Activated CD8-positive, alpha-beta T cell treated with anti-CD3 and anti-CD28 coated beads for 36 hours (primary cell): ENCODE measurements around the gene CA10. TPM values are rescaled to one million over a fixed set of nuclear protein-coding genes. Genes with fewer than 3 reads are reported as not detected.

Experiments used
- ATAC-seq: fragments of 200-7000 bp; cut with Tn5 transposase; one replicate; pipeline ENCODE4 v1.10.0; 2021; ENCODE audit warnings: mild to moderate bottlenecking, moderate library complexity
- CTCF ChIA-PET: fragments of 350-600 bp; sonication (Branson Sonifier 250); formaldehyde crosslinking; loops from one replicate; lab custom pipeline; 2021; ENCODE audit warnings: antibody characterized with exemption; lab: Charles Lee
- POLR2A ChIA-PET: fragments of 350-600 bp; sonication (Branson Sonifier 250); formaldehyde crosslinking; loops from one replicate; lab custom pipeline; 2021; ENCODE audit warnings: antibody characterized with exemption; lab: Charles Lee
- DNase-seq: peaks from one replicate; pipeline ENCODE4 v3.0.0-alpha.2; 2020
- H3K27ac Mint-ChIP-seq: one replicate; pipeline ENCODE4 v1.8.0; 2021; ENCODE audit warnings: mild to moderate bottlenecking, mixed read lengths
- H3K27me3 Mint-ChIP-seq: one replicate; pipeline ENCODE4 v1.8.0; 2021; ENCODE audit warnings: mixed read lengths
- H3K36me3 Mint-ChIP-seq: one replicate; pipeline ENCODE4 v1.8.0; 2021; ENCODE audit warnings: low read depth, mixed read lengths
- H3K4me1 Mint-ChIP-seq: one replicate; pipeline ENCODE4 v1.8.0; 2021; ENCODE audit warnings: low read depth, mixed read lengths
- H3K4me3 Mint-ChIP-seq: one replicate; pipeline ENCODE4 v1.8.0; 2021; ENCODE audit warnings: mild to moderate bottlenecking, moderate library complexity, mixed read lengths
- H3K9me3 Mint-ChIP-seq: one replicate; pipeline ENCODE4 v1.8.0; 2021; ENCODE audit warnings: mixed read lengths
- CTCF ChIP-seq: fragments of 200-600 bp; IDR thresholded peaks from one replicate; pipeline ENCODE4 v1.8.0; 2022; ENCODE audit warnings: antibody characterized with exemption, mild to moderate bottlenecking
- intact Hi-C: fragments of 100-400 bp; cut with micrococcal nuclease; formaldehyde crosslinking; loops from one replicate; pipeline ENCODE4 v1.10.0; 2022
- total RNA-seq, 2 experiments: library from RNA; stranded (reverse); gene quantifications; one replicate each; pipeline ENCODE4 v1.2.3, GENCODE V29; 2021

The CA10 gene
- total RNA-seq, 2 experiments from 2014 or later: not detected

DNA sequence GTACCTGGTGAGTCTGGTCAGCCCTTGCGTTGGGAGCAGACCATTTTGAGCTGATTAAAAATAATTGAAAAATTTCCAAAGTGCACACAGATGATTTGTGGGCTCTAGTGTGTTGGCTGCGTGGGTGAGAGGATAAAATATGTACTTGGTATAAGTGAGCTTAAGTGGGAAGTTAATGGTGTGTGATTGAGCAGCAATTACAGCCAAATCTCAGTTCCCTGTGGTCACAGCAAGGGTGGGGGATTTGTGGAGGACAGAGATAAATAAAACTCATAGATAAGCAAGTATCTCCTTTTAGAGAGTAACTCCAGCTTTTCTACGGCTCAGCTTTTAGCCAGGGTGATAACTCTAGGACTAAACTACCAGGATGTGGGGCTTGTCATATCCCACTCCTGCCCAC, 507.7 kb downstream of the CA10 start:
- Mint-ChIP-seq H3K27ac (no peak overlapping the region), H3K27me3 (peaks cover 11% of the 10 kb centered on the region), H3K9me3 (no peaks in the 10 kb centered on the region), H3K4me3 (no peak overlapping the region), H3K4me1 (no peaks in the 10 kb centered on the region), H3K36me3 (no peaks in the 10 kb centered on the region)
- CTCF ChIA-PET: interaction anchor here (0.7 to 1.0 kb wide), 2 partner anchors 10 to 189 kb away, joined by 3 read pairs; no protein-coding TSS in a partner anchor
- ATAC-seq (no peak), DNase-seq (no peak)
- intact Hi-C loops: no loop called here
- no peak for TF ChIP-seq CTCF
- POLR2A ChIA-PET: no interaction called here

GRCh38 chr17:51650202-51650601, 508.3 kb downstream of the CA10 start:
- Mint-ChIP-seq H3K27me3 (peaks cover 12% of the 10 kb centered on the region), H3K36me3 (no peaks in the 10 kb centered on the region), H3K4me1 (no peaks in the 10 kb centered on the region), H3K4me3 (no peak overlapping the region), H3K9me3 (no peaks in the 10 kb centered on the region), H3K27ac (no peak overlapping the region)
- ChIA-PET POLR2A (no interaction called here), CTCF (interaction anchor here (0.7 kb wide), 1 partner anchor 9 kb away, joined by 3 read pairs; no protein-coding TSS in a partner anchor)
- intact Hi-C loops: no loop called here
- ATAC-seq: no peak
- TF ChIP-seq CTCF: no peak
- no peak for DNase-seq

DNA sequence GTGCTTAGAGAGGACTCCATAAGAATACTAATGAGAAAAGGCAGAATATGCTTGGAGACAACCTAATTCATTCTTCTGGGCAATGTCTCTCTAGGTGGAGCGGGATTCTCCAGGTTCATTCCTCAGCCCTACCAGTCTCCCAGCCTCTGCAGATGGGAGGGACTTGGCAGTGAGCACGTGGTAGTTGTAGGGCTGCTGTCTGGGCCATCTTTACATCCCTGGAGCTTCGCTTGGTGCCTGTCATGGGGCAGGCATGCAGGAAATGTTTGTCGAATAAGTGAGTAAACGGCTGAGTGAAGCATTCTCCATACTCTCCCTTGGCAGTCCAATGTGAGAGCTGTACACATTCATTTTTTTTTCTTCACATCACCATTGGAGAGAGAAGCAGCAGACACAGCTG, 510.7 kb downstream of the CA10 start:
- ChIA-PET CTCF (no interaction called here), POLR2A (no interaction called here)
- Mint-ChIP-seq H3K27me3 (peaks cover 18% of the 10 kb centered on the region), H3K4me3 (no peak overlapping the region), H3K4me1 (no peaks in the 10 kb centered on the region), H3K36me3 (no peaks in the 10 kb centered on the region), H3K9me3 (no peaks in the 10 kb centered on the region), H3K27ac (no peak overlapping the region)
- TF ChIP-seq CTCF: no peak
- intact Hi-C loops: no loop called here
- ATAC-seq (no peak), DNase-seq (no peak)

DNA sequence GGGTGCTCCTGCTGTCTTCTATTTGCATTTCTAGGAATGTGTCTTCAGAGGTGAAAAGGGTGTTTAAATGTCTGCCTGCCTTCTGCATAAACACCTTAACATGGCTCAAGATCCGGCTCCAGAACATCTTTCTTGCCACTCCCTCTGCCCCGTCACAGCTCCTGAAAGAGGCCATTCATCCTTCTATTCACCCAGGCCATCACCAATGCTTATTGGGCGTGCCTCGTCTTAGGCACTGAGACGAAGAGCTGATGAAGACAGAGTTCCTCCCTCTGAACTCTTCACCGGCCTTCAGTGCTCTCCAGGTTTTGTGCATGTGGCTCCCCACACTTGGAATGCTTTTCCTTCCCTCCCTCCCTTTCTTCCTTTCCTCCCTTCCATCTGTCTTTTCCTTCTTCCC, 511.4 kb downstream of the CA10 start:
- H3K4me1 Mint-ChIP-seq: no peaks in the 10 kb centered on the region
- CTCF ChIA-PET: no interaction called here

GRCh38 chr17:51646539-51646938, 512.0 kb downstream of the CA10 start:
- ATAC-seq (no peak), DNase-seq (no peak)
- POLR2A ChIA-PET: no interaction called here
- CTCF ChIA-PET: no interaction called here
- H3K36me3 Mint-ChIP-seq: no peaks in the 10 kb centered on the region
- intact Hi-C loops: no loop called here
- no peak overlapping the region for H3K27ac Mint-ChIP-seq
- H3K9me3 Mint-ChIP-seq: no peaks in the 10 kb centered on the region
- no peaks in the 10 kb centered on the region for H3K4me1 Mint-ChIP-seq
- H3K4me3 Mint-ChIP-seq: no peak overlapping the region
- TF ChIP-seq CTCF: no peak
- H3K27me3 Mint-ChIP-seq: peaks cover 18% of the 10 kb centered on the region

More for the DNA sequence above, 511.4 kb downstream of the CA10 start:
- Mint-ChIP-seq H3K27me3 (peaks cover 18% of the 10 kb centered on the region), H3K4me3 (no peak overlapping the region), H3K36me3 (no peaks in the 10 kb centered on the region), H3K9me3 (no peaks in the 10 kb centered on the region), H3K27ac (no peak overlapping the region)
- intact Hi-C loops: no loop called here
- POLR2A ChIA-PET: no interaction called here
- DNase-seq (no peak), ATAC-seq (no peak)
- no peak for TF ChIP-seq CTCF
